Naive thymus-derived CD4-positive, alpha-beta T cell (primary cell): ENCODE measurements around the gene MT1F. TPM values are rescaled to one million over a fixed set of nuclear protein-coding genes. Genes with fewer than 3 reads are reported as not detected.

Source experiments
- ATAC-seq: fragments of 150-1000 bp; cut with Tn5 transposase; 2 replicates; pipeline ENCODE4 v1.10.0; 2021; ENCODE audit warnings: mild to moderate bottlenecking, moderate library complexity
- CTCF ChIA-PET: fragments of 350-600 bp; sonication (Branson Sonifier 250); formaldehyde crosslinking; loops from one replicate; lab custom pipeline; 2021; ENCODE audit warnings: antibody characterized with exemption; lab: Charles Lee
- POLR2A ChIA-PET: fragments of 350-600 bp; sonication (Branson Sonifier 250); formaldehyde crosslinking; loops from one replicate; lab custom pipeline; 2021; ENCODE audit warnings: antibody characterized with exemption, inconsistent platforms; lab: Charles Lee
- DNase-seq, 9 donors: peaks; one replicate each; pipeline versions ENCODE4 v3.0.0 to v3.0.0-alpha.2; 2020 to 2022; ENCODE audit warnings: mixed read lengths in 1 of 9
- H3K27ac ChIP-seq: one replicate; pipeline ENCODE4 v1.7.0; 2013; ENCODE audit warnings: mild to moderate bottlenecking, low read depth, low read length, moderate library complexity
- H3K27me3 ChIP-seq, 2 donors: one replicate each; pipeline ENCODE4 v1.7.0; 2013; ENCODE audit warnings: low read length in 2 of 2, mild to moderate bottlenecking in 2 of 2, moderate library complexity in 2 of 2; ENCODE audit not compliant: control insufficient read depth in 2 of 2, insufficient read depth in 2 of 2
- H3K36me3 ChIP-seq, 3 experiments: 1 replicate in 2 of 3; 2 replicates in 1 of 3; pipeline ENCODE4 v1.7.0; 2013; ENCODE audit warnings: low read length in 3 of 3, mild to moderate bottlenecking in 3 of 3, moderate library complexity in 1 of 3; ENCODE audit not compliant: insufficient read depth in 3 of 3, control insufficient read depth in 2 of 3
- H3K4me1 ChIP-seq, 2 donors: one replicate each; pipeline ENCODE4 v1.7.0; 2013; ENCODE audit warnings: low read length in 2 of 2, mild to moderate bottlenecking in 2 of 2, moderate library complexity in 1 of 2; ENCODE audit not compliant: control insufficient read depth in 2 of 2, insufficient read depth in 2 of 2
- H3K4me3 ChIP-seq: 2 replicates; pipeline ENCODE4 v1.7.0; 2013; ENCODE audit warnings: mild to moderate bottlenecking, low read length
- H3K9me3 ChIP-seq, 3 experiments: 1 replicate in 2 of 3; 2 replicates in 1 of 3; pipeline ENCODE4 v1.7.0; 2013; ENCODE audit warnings: low read length in 3 of 3; ENCODE audit not compliant: control insufficient read depth in 2 of 3
- H3K27ac Mint-ChIP-seq, 9 donors: one replicate each; pipeline ENCODE4 v1.8.0; 2020 to 2022; ENCODE audit warnings: mixed read lengths in 9 of 9, mild to moderate bottlenecking in 8 of 9, moderate library complexity in 5 of 9, inconsistent platforms in 2 of 9
- H3K27me3 Mint-ChIP-seq, 5 donors: one replicate each; pipeline ENCODE4 v1.8.0; 2021 to 2022; ENCODE audit warnings: mixed read lengths in 5 of 5, mild to moderate bottlenecking in 1 of 5
- H3K36me3 Mint-ChIP-seq, 5 donors: one replicate each; pipeline ENCODE4 v1.8.0; 2020 to 2022; ENCODE audit warnings: mixed read lengths in 5 of 5, mild to moderate bottlenecking in 3 of 5, inconsistent platforms in 1 of 5
- H3K4me1 Mint-ChIP-seq, 7 donors: one replicate each; pipeline ENCODE4 v1.8.0; 2020 to 2022; ENCODE audit warnings: mixed read lengths in 7 of 7, mild to moderate bottlenecking in 3 of 7, inconsistent platforms in 1 of 7
- H3K4me3 Mint-ChIP-seq, 10 donors: one replicate each; pipeline ENCODE4 v1.8.0; 2020 to 2022; ENCODE audit warnings: mild to moderate bottlenecking in 10 of 10, mixed read lengths in 10 of 10, moderate library complexity in 6 of 10, inconsistent platforms in 2 of 10
- H3K9me3 Mint-ChIP-seq, 11 donors: one replicate each; pipeline ENCODE4 v1.8.0; 2020 to 2022; ENCODE audit warnings: mixed read lengths in 11 of 11, mild to moderate bottlenecking in 4 of 11, inconsistent platforms in 1 of 11, moderate library complexity in 1 of 11
- intact Hi-C, 2 donors: fragments of 100-400 bp; cut with micrococcal nuclease; formaldehyde crosslinking; loops; one replicate each; pipeline ENCODE4 v1.15.1; 2023
- polyA plus RNA-seq, 2 donors: library from polyadenylated mRNA; unstranded; fragments of 300-500 nt; fragmentation: Illumina TruSeq; gene quantifications; one replicate each; pipeline ENCODE4 v1.2.3, GENCODE V29; 2021
- total RNA-seq, 6 experiments: library from RNA in 5 of 6; stranded (reverse) in 5 of 6; gene quantifications; 1 replicate in 5 of 6; 2 replicates in 1 of 6; pipeline ENCODE4 v1.2.3 and lab custom pipeline; 2021 to 2026

The MT1F gene
- total and polyA plus RNA-seq, 7 experiments from 2014 or later, result 5.6 to 42.4 (median 8.9) TPM

DNA sequence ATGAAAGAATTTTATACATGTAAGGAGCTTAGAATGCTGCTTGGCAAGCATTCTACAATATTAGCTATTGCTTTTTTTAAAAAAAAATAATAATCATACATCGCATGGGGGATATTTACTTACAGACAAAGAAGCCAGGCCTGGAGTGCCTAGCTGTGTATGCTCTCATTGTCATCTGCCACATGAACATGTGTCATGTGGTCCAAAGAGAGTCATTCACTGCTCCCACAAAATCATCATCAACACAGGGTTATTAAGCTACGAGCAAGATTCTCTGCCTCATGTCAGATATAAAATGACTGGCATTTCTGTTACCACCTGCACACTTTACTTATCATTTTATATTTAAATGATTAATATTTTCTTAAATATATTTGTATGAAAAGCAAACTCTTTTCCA, 34.1 kb upstream of the MT1F start:
- Mint-ChIP-seq H3K27me3 (peaks cover 0 to 17% (median 5%) of the 10 kb centered on the region in 5 donors), H3K4me3 (no peak overlapping the region), H3K9me3 (no peaks in the 10 kb centered on the region), H3K36me3 (peaks cover 0 to 2% (median 0%) of the 10 kb centered on the region in 5 donors), H3K27ac (no peak overlapping the region), H3K4me1 (peaks cover 11 to 25% (median 15%) of the 10 kb centered on the region in 7 donors)
- ChIA-PET CTCF (interaction anchor here (1.0 to 1.5 kb wide), 2 partner anchors 15 to 20 kb away, joined by 3 to 5 read pairs; partner anchors contain the start of gene MT2A), POLR2A (interaction anchor here (0.7 to 1.6 kb wide), 6 partner anchors 9 to 532 kb away, joined by 3 to 5 read pairs (median 4); partner anchors contain the start of genes MT1M and MT2A)
- Histone ChIP-seq H3K27me3 (no peaks in the 10 kb centered on the region), H3K9me3 (no peaks in the 10 kb centered on the region), H3K4me1 (peaks cover 0 to 13% of the 10 kb centered on the region in 2 donors), H3K27ac (no peak overlapping the region), H3K36me3 (no peaks in the 10 kb centered on the region), H3K4me3 (no peak overlapping the region)
- DNase-seq (no peak), ATAC-seq (no peak)
- intact Hi-C loops, result loop anchor here (2.0 kb wide), 1 partner anchor 19 kb away; no protein-coding TSS in a partner anchor

DNA sequence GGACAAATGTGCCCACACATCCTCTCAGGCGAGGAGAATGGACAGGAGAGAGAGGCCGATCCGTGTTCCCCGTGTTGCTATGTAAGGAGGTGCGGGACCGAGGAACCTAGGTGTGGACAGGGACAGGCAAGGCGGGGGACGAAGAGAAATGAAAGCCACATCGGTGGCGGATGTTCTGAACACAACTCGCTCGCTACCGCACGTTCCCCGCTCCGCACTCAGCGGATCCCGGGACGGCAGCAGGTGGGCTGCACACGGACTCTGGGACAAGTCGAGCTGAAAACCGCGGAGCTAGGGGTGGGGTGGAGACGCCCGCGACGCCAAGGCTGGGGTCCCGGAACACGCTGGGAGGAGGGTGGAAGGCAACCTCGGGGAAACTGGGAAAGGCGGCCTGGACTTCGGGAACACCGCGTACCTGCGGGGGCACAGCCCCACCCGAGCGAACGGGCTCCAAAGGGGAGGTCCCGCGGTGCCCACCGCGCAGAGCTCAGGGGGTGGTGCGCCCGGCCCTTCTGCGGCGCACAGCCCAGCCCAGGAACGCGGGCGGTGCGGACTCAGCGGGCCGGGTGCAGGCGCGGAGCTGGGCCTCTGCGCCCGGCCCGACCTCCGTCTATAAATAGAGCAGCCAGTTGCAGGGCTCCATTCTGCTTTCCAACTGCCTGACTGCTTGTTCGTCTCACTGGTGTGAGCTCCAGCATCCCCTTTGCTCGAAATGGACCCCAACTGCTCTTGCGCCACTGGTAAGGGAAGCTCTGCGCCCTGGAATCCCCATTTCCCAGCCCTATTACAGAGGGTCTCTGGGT, 32.4 kb upstream of the MT1F start, which contains the start of gene MT1E:
MT1E (plus strand) TSS at position 642 of the 803 bp plus-strand sequence; CDS start at position 713, 71 bp downstream.
- POLR2A ChIA-PET, result interaction anchor here (1.0 to 1.4 kb wide), 2 partner anchors 8 to 15 kb away, joined by 3 read pairs; no protein-coding TSS in a partner anchor
- Histone ChIP-seq H3K27me3 (no peaks in the 10 kb centered on the region), H3K9me3 (no peaks in the 10 kb centered on the region), H3K27ac (peak within 1 kb of the TSS; percentile 15), H3K4me1 (peaks cover 0 to 13% of the 10 kb centered on the region in 2 donors), H3K36me3 (no peaks in the 10 kb centered on the region), H3K4me3 (peak within 1 kb of the TSS; percentile 54)
- Mint-ChIP-seq H3K36me3 (peaks cover 0 to 2% (median 0%) of the 10 kb centered on the region in 5 donors), H3K27me3 (peaks cover 6 to 13% (median 12%) of the 10 kb centered on the region in 5 donors), H3K27ac (peak within 1 kb of the TSS; percentile 61 to 95 (median 82)), H3K4me1 (peaks cover 11 to 27% (median 15%) of the 10 kb centered on the region in 7 donors), H3K4me3 (peak within 1 kb of the TSS; percentile 76 to 98 (median 90)), H3K9me3 (no peaks in the 10 kb centered on the region)
- ATAC-seq (peak; percentile 89), DNase-seq (peak in 7 of 9 donors; percentile 19 to 76 (median 41))
- CTCF ChIA-PET, result no interaction called here
- intact Hi-C loops, result loop anchor here (1.0 to 5.0 kb wide), 5 partner anchors 8 to 57 kb away; partner anchors contain the start of genes MT2A (in 2 of the 2) and MT1X (in 1 of the 2)

DNA sequence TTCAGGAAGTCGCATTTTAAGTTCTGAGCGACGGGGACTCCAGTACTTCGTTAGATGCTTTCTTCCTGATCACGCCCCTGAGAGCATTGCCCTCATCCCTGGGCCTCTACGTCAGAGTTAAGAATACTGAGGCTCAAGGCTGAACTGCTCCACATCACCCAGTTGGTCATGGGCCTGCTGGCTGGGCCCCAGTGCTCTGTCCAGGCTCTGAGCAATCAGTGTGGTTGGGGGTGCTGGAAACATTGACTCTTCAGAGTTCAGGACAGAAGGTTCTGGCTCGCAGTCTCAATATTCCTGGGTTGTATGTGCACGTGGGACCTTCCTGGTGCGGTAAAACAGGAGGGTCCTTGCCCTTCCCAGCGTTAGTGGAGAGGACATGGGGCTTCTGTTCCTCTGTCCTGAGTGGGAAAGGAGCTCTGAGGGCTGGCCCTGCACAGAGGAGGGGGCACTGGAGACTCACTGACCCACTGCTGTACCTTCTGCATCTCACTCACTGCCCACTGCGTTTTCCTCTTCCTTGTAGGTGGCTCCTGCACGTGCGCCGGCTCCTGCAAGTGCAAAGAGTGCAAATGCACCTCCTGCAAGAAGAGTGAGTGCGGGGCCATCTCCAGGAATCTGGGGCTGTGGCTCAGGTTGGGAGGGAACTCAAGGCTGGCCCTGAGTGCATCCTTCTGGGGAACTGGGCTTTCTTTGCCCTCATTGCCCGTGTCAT, 31.7 kb upstream of the MT1F start:
- intact Hi-C loops, result loop anchor here (1.0 to 5.0 kb wide), 5 partner anchors 9 to 56 kb away; partner anchors contain the start of genes MT2A (in 2 of the 2) and MT1X (in 1 of the 2)
- H3K4me1 Mint-ChIP-seq, result peaks cover 11 to 27% (median 15%) of the 10 kb centered on the region in 7 donors
- Histone ChIP-seq H3K9me3 (no peaks in the 10 kb centered on the region), H3K36me3 (no peaks in the 10 kb centered on the region), H3K4me3 (peak overlapping the region; percentile 54), H3K27ac (no peak overlapping the region), H3K4me1 (peaks cover 0 to 13% of the 10 kb centered on the region in 2 donors), H3K27me3 (no peaks in the 10 kb centered on the region)
- DNase-seq (no peak), ATAC-seq (peak; percentile 35)
- H3K9me3 Mint-ChIP-seq, result no peaks in the 10 kb centered on the region
- H3K36me3 Mint-ChIP-seq, result peaks cover 0 to 2% (median 0%) of the 10 kb centered on the region in 5 donors
- H3K4me3 Mint-ChIP-seq, result peak overlapping the region; percentile 76 to 98 (median 89)
- POLR2A ChIA-PET, result interaction anchor here (1.0 to 1.4 kb wide), 2 partner anchors 9 to 16 kb away, joined by 3 read pairs; no protein-coding TSS in a partner anchor
- peaks cover 13 to 20% (median 17%) of the 10 kb centered on the region in 5 donors for H3K27me3 Mint-ChIP-seq
- H3K27ac Mint-ChIP-seq, result peak overlapping the region in 7 of 9 donors; percentile 33 to 95 (median 82)
- CTCF ChIA-PET, result interaction anchor here (0.6 kb wide), 1 partner anchor 75 kb away, joined by 3 read pairs; no protein-coding TSS in a partner anchor

DNA sequence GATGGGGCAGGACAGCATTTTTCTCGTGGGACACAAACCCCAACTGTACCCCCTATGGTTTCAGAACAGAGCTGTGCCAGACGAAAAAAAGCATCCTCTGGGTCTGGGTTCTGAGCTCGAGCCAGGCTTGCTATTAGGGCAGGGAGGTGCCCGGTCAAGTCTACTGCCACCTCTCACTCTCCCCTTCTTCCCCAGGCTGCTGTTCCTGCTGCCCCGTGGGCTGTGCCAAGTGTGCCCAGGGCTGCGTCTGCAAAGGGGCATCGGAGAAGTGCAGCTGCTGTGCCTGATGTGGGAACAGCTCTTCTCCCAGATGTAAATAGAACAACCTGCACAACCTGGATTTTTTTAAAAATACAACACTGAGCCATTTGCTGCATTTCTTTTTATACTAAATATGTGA, 31.1 kb upstream of the MT1F start:
- Histone ChIP-seq H3K36me3 (no peaks in the 10 kb centered on the region), H3K4me3 (no peak overlapping the region), H3K9me3 (no peaks in the 10 kb centered on the region), H3K27me3 (peaks cover 0 to 2% of the 10 kb centered on the region in 2 donors), H3K27ac (no peak overlapping the region), H3K4me1 (peaks cover 0 to 13% of the 10 kb centered on the region in 2 donors)
- Mint-ChIP-seq H3K4me1 (peaks cover 12 to 29% (median 16%) of the 10 kb centered on the region in 7 donors), H3K27me3 (peaks cover 19 to 25% (median 23%) of the 10 kb centered on the region in 5 donors), H3K9me3 (no peaks in the 10 kb centered on the region), H3K27ac (no peak overlapping the region), H3K4me3 (peak overlapping the region in 5 of 10 donors; percentile 12 to 98 (median 88)), H3K36me3 (peaks cover 0 to 2% (median 0%) of the 10 kb centered on the region in 5 donors)
- ATAC-seq (no peak), DNase-seq (no peak)
- intact Hi-C loops, result loop anchor here in 1 of 2 donors (5.0 kb wide), 1 partner anchor 49 kb away; no protein-coding TSS in a partner anchor
- ChIA-PET CTCF (interaction anchor here (0.6 kb wide), 1 partner anchor 75 kb away, joined by 3 read pairs; no protein-coding TSS in a partner anchor), POLR2A (interaction anchor here (0.6 to 1.4 kb wide), 2 partner anchors 9 to 541 kb away, joined by 3 read pairs; no protein-coding TSS in a partner anchor)

DNA sequence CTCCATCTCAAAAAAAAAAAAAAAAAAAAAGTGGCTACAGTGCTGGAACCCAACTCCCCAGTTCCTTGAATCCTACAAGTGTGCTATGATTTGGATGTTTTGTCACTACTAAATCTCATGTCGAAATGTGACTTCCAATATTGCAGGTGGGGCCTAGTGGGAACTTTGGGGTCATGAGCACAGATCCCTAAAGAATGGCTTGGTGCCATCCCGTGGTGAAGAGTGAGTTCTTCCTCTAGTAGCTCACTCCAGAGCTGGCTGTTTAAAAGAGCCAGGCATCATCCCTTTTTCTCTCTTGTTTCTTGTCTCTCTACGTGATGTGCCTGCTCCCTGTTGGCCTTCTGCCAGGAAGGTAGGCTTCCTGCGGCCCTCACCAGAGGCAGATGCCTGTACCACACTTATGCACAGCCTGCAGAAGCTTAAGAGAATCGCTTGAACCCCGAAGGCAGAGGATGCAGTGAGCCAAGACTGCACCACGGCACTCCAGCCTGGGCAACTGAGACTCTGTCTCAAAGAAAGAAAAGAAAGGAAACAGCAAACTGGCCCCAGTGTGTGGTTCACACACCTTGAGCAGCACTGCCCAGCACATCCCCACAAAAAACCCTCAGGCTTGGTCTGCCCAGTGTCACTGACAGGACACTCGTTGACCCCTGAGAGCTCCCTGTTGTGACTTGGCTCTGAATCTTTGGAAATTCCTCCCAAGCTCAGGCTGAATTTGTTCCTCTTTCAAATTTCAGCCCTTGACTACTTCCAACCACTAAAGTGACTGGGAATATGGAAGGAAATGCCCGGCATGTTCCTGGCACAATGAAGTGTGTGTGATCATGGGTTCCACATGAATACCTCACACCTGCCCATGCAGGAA, 29.0 kb upstream of the MT1F start:
- Mint-ChIP-seq H3K27ac (no peak overlapping the region), H3K27me3 (peaks cover 34 to 41% (median 40%) of the 10 kb centered on the region in 5 donors), H3K4me1 (peaks cover 15 to 35% (median 23%) of the 10 kb centered on the region in 7 donors), H3K36me3 (peaks cover 0 to 4% (median 0%) of the 10 kb centered on the region in 5 donors), H3K9me3 (peaks cover 0 to 2% (median 0%) of the 10 kb centered on the region in 11 donors), H3K4me3 (no peak overlapping the region)
- Histone ChIP-seq H3K36me3 (no peaks in the 10 kb centered on the region), H3K27ac (no peak overlapping the region), H3K27me3 (peaks cover 0 to 15% of the 10 kb centered on the region in 2 donors), H3K4me3 (no peak overlapping the region), H3K4me1 (peaks cover 4 to 13% of the 10 kb centered on the region in 2 donors), H3K9me3 (no peaks in the 10 kb centered on the region)
- DNase-seq (no peak), ATAC-seq (no peak)
- intact Hi-C loops, result loop anchor here in 1 of 2 donors (5.0 kb wide), 1 partner anchor 51 kb away; no protein-coding TSS in a partner anchor
- ChIA-PET CTCF (interaction anchor here (0.6 kb wide), 2 partner anchors 24 to 78 kb away, joined by 3 to 5 read pairs; no protein-coding TSS in a partner anchor), POLR2A (no interaction called here)
